Measurements from ENCODE around the gene KMT2B. TPM values are rescaled to one million over a fixed set of nuclear protein-coding genes. Genes with fewer than 3 reads are reported as not detected.

The KMT2B gene
- total RNA-seq, 1 experiment from 2014 or later = 66.6 TPM

DNA sequence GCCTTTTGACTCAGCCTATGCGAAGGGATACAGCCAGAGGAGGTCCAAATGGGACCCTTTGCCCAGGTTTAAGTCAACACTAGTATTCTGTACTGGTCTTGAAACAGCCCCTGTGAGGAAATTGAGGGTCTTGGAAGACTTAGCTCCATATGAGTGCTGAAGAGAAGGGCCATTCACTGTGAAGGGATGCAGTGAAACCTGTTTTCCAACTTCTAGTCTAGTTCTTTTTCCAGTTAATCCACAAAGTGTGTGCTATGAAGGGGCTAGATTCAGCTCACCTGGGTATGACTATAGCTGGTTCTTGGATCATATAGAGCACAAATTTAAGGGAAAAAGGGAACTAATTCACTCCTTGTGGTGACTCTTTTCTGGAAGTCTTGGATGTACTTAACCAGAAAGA lies 9.4 kb upstream of the KMT2B start (continued):
- TF ChIP-seq SMAD3 (CRISPR knock-in tag; IDR thresholded peaks at IDR 0.05; ENCODE audit: borderline replicate concordance) (no peak), NR2C2 (CRISPR knock-in tag; IDR thresholded peaks at IDR 0.05) (no peak), ZNF121 (CRISPR knock-in tag; IDR thresholded peaks at IDR 0.05) (no peak)

DNA sequence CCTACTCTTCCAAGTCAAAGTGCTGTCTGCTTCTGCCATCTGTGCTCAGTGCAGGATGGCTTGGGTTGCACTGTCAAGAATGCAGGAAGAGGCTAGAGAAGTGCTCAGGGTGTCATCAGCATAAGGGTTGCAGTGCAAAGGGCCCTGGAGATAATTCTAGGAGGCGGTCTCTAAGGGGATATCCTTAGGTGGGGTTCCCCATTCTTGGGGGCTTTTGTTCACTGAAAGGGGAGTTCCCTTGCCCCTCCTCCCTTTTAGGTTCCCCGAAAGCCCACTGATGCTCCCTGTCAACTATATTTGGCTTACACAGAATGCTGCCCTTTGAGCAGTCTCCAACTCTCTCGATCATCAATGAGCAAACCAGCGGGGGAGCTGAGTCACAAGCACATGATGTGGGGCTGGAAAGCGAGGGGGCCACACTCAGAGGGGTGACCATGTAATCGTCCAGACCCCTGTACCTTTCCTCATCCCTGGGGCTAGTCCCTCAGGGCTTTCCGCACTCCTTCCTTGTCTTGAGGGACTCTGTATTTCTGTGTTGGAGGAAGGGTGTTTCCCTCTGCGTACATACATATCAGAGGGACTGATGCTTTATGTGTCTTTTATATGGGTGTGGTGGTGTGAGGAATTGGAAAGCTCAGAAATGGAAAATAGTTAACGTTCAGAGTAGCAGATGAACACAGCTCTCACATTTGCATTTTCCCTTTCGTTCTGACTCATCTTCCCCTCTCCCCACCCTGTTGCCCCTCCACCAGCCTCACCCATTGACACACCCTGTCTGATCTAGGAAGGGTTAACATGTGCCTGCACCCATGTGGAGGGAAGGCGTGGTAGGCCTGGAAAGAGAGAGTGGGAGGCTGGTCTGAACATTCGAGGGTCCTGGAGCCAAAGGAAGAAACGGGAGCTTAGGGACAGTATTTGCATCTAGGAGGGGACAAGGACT lies 6.7 kb upstream of the KMT2B start:
- H3K4me3 Mint-ChIP-seq = no peak overlapping the region
- no peaks in the 10 kb centered on the region for H3K36me3 Mint-ChIP-seq
- no peaks in the 10 kb centered on the region for H3K9me3 Mint-ChIP-seq
- H3K27ac Mint-ChIP-seq = peak overlapping the region; percentile 13; the same call in 1 of the 2 replicates
- ATAC-seq (no peak), DNase-seq (ENCODE audit: low spot score) (no peak)
- peaks cover 16% of the 10 kb centered on the region for H3K27me3 Mint-ChIP-seq (ENCODE audit: low read depth)
- ChIA-PET CTCF (interaction anchor here (0.5 to 1.4 kb wide), 6 partner anchors 9 to 233 kb away, joined by 3 to 7 read pairs (median 3); no protein-coding TSS in a partner anchor), POLR2A (interaction anchor here (4.0 kb wide), 1 partner anchor 8 kb away, joined by 14 read pairs; the partner anchor contains the start of gene ZBTB32)
- peaks cover 38% of the 10 kb centered on the region for H3K4me1 Mint-ChIP-seq
- TF ChIP-seq ZNF219 (CRISPR knock-in tag; IDR thresholded peaks at IDR 0.05; ENCODE audit: borderline replicate concordance) (no peak), EMX1 (CRISPR knock-in tag; IDR thresholded peaks at IDR 0.05) (no peak)
- TF ChIP-seq, protein P1, sequence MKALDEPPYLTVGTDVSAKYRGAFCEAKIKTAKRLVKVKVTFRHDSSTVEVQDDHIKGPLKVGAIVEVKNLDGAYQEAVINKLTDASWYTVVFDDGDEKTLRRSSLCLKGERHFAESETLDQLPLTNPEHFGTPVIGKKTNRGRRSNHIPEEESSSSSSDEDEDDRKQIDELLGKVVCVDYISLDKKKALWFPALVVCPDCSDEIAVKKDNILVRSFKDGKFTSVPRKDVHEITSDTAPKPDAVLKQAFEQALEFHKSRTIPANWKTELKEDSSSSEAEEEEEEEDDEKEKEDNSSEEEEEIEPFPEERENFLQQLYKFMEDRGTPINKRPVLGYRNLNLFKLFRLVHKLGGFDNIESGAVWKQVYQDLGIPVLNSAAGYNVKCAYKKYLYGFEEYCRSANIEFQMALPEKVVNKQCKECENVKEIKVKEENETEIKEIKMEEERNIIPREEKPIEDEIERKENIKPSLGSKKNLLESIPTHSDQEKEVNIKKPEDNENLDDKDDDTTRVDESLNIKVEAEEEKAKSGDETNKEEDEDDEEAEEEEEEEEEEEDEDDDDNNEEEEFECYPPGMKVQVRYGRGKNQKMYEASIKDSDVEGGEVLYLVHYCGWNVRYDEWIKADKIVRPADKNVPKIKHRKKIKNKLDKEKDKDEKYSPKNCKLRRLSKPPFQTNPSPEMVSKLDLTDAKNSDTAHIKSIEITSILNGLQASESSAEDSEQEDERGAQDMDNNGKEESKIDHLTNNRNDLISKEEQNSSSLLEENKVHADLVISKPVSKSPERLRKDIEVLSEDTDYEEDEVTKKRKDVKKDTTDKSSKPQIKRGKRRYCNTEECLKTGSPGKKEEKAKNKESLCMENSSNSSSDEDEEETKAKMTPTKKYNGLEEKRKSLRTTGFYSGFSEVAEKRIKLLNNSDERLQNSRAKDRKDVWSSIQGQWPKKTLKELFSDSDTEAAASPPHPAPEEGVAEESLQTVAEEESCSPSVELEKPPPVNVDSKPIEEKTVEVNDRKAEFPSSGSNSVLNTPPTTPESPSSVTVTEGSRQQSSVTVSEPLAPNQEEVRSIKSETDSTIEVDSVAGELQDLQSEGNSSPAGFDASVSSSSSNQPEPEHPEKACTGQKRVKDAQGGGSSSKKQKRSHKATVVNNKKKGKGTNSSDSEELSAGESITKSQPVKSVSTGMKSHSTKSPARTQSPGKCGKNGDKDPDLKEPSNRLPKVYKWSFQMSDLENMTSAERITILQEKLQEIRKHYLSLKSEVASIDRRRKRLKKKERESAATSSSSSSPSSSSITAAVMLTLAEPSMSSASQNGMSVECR (CRISPR knock-in tag; IDR thresholded peaks at IDR 0.05; ENCODE audit: borderline replicate concordance) = no peak

DNA sequence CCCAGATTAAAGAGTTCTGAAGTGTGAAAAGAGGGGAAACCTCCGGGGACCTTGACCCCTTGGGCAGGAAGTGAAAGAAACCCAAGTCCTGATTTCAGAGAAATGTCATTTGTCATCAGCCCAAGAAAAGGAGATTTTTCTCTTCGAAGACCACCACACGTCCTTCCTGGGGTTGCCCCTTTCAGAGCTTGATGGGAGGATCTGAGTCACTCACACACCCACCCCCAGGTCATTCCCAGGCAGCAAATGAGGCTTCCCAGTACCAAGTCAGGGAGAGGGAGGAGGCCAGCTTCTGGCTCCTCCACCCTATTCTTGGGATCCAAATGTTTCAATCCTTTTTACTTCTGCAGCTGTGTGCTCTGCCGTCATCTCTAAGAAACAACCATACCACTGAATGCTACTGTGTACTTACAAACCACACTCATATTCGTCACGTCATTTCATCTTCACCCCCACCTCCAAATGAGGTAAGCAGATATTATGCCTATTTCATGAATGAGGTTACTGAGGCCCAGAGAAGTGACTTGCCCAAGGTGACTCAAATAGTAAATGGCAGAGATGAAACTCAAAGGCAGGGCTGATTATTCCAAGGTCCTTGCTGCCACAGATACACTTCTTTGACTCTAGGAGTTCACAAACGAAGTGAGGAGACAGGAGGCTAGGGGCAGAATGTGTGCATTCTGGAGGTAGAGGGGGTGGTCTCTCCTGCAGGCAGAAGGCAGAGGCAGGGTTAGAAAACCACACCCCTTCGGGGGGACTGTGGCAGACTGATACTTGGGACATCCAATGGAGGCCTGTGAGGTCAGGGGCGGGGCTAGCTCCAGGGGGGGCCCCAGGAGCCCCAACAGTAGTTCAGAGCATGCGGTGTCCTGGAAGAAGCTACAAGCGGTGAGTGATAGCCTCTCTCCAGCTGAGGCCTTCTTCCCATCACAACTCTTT lies 5.0 kb upstream of the KMT2B start:
- no peak overlapping the region for H3K4me3 Mint-ChIP-seq
- ChIA-PET POLR2A (interaction anchor here (1.3 to 4.0 kb wide), 2 partner anchors 10 to 28 kb away, joined by 3 to 14 read pairs; partner anchors contain the start of gene ZBTB32), CTCF (interaction anchor here (1.2 to 2.4 kb wide), 4 partner anchors 10 to 203 kb away, joined by 3 to 8 read pairs (median 7); no protein-coding TSS in a partner anchor)
- peaks cover 8% of the 10 kb centered on the region for H3K27me3 Mint-ChIP-seq (ENCODE audit: low read depth)
- no peak for ATAC-seq
- H3K9me3 Mint-ChIP-seq = no peaks in the 10 kb centered on the region
- TF ChIP-seq, protein P2, sequence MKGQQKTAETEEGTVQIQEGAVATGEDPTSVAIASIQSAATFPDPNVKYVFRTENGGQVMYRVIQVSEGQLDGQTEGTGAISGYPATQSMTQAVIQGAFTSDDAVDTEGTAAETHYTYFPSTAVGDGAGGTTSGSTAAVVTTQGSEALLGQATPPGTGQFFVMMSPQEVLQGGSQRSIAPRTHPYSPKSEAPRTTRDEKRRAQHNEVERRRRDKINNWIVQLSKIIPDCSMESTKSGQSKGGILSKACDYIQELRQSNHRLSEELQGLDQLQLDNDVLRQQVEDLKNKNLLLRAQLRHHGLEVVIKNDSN (CRISPR knock-in tag; IDR thresholded peaks at IDR 0.05) = no peak
- TF ChIP-seq ZNF423 (CRISPR knock-in tag; IDR thresholded peaks at IDR 0.05) (no peak), GABPB1 (CRISPR knock-in tag; IDR thresholded peaks at IDR 0.05) (no peak), FOXJ3 (CRISPR knock-in tag; IDR thresholded peaks at IDR 0.05; ENCODE audit: borderline replicate concordance) (no peak), GRHL2 (CRISPR knock-in tag; IDR thresholded peaks at IDR 0.05; ENCODE audit: insufficient replicate concordance, severe bottlenecking) (no peak), JUN (CRISPR knock-in tag; IDR thresholded peaks at IDR 0.05) (no peak), HMGA2 (CRISPR knock-in tag; IDR thresholded peaks at IDR 0.05) (no peak), ZNF396 (CRISPR knock-in tag; IDR thresholded peaks at IDR 0.05; ENCODE audit: borderline replicate concordance) (no peak), SP1 (CRISPR knock-in tag; conservative IDR thresholded peaks at IDR 0.05) (no peak), TP53 (CRISPR knock-in tag; IDR thresholded peaks at IDR 0.05) (no peak), RELA (CRISPR knock-in tag; IDR thresholded peaks at IDR 0.05; ENCODE audit: borderline replicate concordance) (no peak), EMX1 (CRISPR knock-in tag; IDR thresholded peaks at IDR 0.05) (no peak), ETV6 (CRISPR knock-in tag; IDR thresholded peaks at IDR 0.05) (no peak)
- TF ChIP-seq, protein P3, sequence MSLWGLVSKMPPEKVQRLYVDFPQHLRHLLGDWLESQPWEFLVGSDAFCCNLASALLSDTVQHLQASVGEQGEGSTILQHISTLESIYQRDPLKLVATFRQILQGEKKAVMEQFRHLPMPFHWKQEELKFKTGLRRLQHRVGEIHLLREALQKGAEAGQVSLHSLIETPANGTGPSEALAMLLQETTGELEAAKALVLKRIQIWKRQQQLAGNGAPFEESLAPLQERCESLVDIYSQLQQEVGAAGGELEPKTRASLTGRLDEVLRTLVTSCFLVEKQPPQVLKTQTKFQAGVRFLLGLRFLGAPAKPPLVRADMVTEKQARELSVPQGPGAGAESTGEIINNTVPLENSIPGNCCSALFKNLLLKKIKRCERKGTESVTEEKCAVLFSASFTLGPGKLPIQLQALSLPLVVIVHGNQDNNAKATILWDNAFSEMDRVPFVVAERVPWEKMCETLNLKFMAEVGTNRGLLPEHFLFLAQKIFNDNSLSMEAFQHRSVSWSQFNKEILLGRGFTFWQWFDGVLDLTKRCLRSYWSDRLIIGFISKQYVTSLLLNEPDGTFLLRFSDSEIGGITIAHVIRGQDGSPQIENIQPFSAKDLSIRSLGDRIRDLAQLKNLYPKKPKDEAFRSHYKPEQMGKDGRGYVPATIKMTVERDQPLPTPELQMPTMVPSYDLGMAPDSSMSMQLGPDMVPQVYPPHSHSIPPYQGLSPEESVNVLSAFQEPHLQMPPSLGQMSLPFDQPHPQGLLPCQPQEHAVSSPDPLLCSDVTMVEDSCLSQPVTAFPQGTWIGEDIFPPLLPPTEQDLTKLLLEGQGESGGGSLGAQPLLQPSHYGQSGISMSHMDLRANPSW (CRISPR knock-in tag; conservative IDR thresholded peaks at IDR 0.05; ENCODE audit: low read depth) = no peak
- TF ChIP-seq, protein P4, sequence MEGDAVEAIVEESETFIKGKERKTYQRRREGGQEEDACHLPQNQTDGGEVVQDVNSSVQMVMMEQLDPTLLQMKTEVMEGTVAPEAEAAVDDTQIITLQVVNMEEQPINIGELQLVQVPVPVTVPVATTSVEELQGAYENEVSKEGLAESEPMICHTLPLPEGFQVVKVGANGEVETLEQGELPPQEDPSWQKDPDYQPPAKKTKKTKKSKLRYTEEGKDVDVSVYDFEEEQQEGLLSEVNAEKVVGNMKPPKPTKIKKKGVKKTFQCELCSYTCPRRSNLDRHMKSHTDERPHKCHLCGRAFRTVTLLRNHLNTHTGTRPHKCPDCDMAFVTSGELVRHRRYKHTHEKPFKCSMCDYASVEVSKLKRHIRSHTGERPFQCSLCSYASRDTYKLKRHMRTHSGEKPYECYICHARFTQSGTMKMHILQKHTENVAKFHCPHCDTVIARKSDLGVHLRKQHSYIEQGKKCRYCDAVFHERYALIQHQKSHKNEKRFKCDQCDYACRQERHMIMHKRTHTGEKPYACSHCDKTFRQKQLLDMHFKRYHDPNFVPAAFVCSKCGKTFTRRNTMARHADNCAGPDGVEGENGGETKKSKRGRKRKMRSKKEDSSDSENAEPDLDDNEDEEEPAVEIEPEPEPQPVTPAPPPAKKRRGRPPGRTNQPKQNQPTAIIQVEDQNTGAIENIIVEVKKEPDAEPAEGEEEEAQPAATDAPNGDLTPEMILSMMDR (IDR thresholded peaks at IDR 0.05) = no peak
- peaks cover 41% of the 10 kb centered on the region for H3K4me1 Mint-ChIP-seq
- H3K27ac Mint-ChIP-seq = no peak overlapping the region
- H3K36me3 Mint-ChIP-seq = no peaks in the 10 kb centered on the region
- DNase-seq (ENCODE audit: low spot score) = peak; percentile 46
